GM21576 (cell line): Measurements from ENCODE around the gene WDFY4.

ENCODE experiments used
- ATAC-seq: cut with Tn5 transposase; IDR thresholded peaks from one replicate; pipeline ENCODE4 v1.9.1; 2021; ENCODE audit warnings: mild to moderate bottlenecking, moderate library complexity; ENCODE audit not compliant: unreplicated experiment

The WDFY4 gene

GRCh38 chr10:48805848-48806247, 121.2 kb downstream of the WDFY4 start:
- ATAC-seq, result no peak

GRCh38 chr10:48806342-48806741, 121.7 kb downstream of the WDFY4 start:
- ATAC-seq, result no peak

GRCh38 chr10:48807791-48808470, 123.3 kb downstream of the WDFY4 start:
- no peak for ATAC-seq

GRCh38 chr10:48809261-48809660, 124.6 kb downstream of the WDFY4 start:
- no peak for ATAC-seq

- ATAC-seq, result no peak
Measured at GRCh38 chr10:48811461-48811860, 126.8 kb downstream of the WDFY4 start.

- no peak for ATAC-seq
Measured at GRCh38 chr10:48811917-48812316, 127.2 kb downstream of the WDFY4 start.

GRCh38 chr10:48813291-48813690, 128.6 kb downstream of the WDFY4 start:
- ATAC-seq, result no peak

- no peak for ATAC-seq
Measured at GRCh38 chr10:48813825-48814224, 129.2 kb downstream of the WDFY4 start.

- no peak for ATAC-seq
Measured at GRCh38 chr10:48814933-48815332, 130.3 kb downstream of the WDFY4 start.

- no peak for ATAC-seq
Measured at GRCh38 chr10:48817141-48817540, 132.5 kb downstream of the WDFY4 start.

GRCh38 chr10:48818081-48818480, 133.4 kb downstream of the WDFY4 start:
- no peak for ATAC-seq

GRCh38 chr10:48818861-48819520, 134.3 kb downstream of the WDFY4 start:
- ATAC-seq, result no peak

GRCh38 chr10:48819783-48820182, 135.1 kb downstream of the WDFY4 start:
- ATAC-seq, result no peak

GRCh38 chr10:48820231-48820630, 135.6 kb downstream of the WDFY4 start:
- ATAC-seq, result no peak

- ATAC-seq, result no peak
Measured at GRCh38 chr10:48820699-48821098, 136.0 kb downstream of the WDFY4 start.

- no peak for ATAC-seq
Measured at GRCh38 chr10:48821111-48821510, 136.4 kb downstream of the WDFY4 start.

GRCh38 chr10:48821692-48822091, 137.0 kb downstream of the WDFY4 start:
- no peak for ATAC-seq

GRCh38 chr10:48833674-48834073, 149.0 kb downstream of the WDFY4 start:
- no peak for ATAC-seq

- ATAC-seq, result no peak
Measured at GRCh38 chr10:48834189-48834965, 149.7 kb downstream of the WDFY4 start.

- no peak for ATAC-seq
Measured at GRCh38 chr10:48835781-48836180, 151.1 kb downstream of the WDFY4 start.

GRCh38 chr10:48836605-48837004, 151.9 kb downstream of the WDFY4 start:
- no peak for ATAC-seq

- ATAC-seq, result no peak
Measured at GRCh38 chr10:48838834-48839233, 154.2 kb downstream of the WDFY4 start.
